HPDE6-E6E7 (cell line): ENCODE data around the gene GCLM.
A peak's percentile ranks its signal among the peaks of the same experiment; 100 is the strongest.
"Not testable (repeated sequence)": the region's sequence is repeated elsewhere in the genome, so short reads cannot be mapped to it uniquely, and the experiment has no call there.

Source experiments
- DNase-seq: peaks from one replicate; pipeline ENCODE4 v3.0.0; 2011; ENCODE audit warnings: missing footprints; ENCODE audit errors: extremely low spot score

The GCLM gene

GRCh38 chr1:93899543-93900207 is 9.6 kb downstream of the GCLM start:
- DNase-seq: no peak

- no peak for DNase-seq
These were observed 20.3 kb downstream of the GCLM start for GRCh38 chr1:93888900-93889299.

- no peak for DNase-seq
These were observed 27.0 kb downstream of the GCLM start for GRCh38 chr1:93882269-93882668.

GRCh38 chr1:93880731-93881130 is 28.5 kb downstream of the GCLM start:
- no peak for DNase-seq

GRCh38 chr1:93878889-93879586 is 30.2 kb downstream of the GCLM start, which contains the start of gene DNTTIP2:
Gene DNTTIP2 (minus strand): TSS chr1:93879206. CDS start chr1:93879148, 58 bp downstream.
- peak; percentile 87 for DNase-seq

- peak; percentile 40 for DNase-seq
These were observed 30.7 kb downstream of the GCLM start for GRCh38 chr1:93878501-93878888.

GRCh38 chr1:93877529-93877928 is 31.7 kb downstream of the GCLM start:
- DNase-seq: no peak

GRCh38 chr1:93876244-93876643 is 33.0 kb downstream of the GCLM start:
- no peak for DNase-seq

GRCh38 chr1:93874025-93874651 is 35.1 kb downstream of the GCLM start:
- no peak for DNase-seq

- no peak for DNase-seq
These were observed 37.9 kb downstream of the GCLM start for GRCh38 chr1:93871366-93871765.

GRCh38 chr1:93869653-93870052 is 39.6 kb downstream of the GCLM start:
- DNase-seq: no peak

- not testable (repeated sequence) for DNase-seq
These were observed 40.7 kb downstream of the GCLM start for GRCh38 chr1:93868492-93868891.

- DNase-seq: no peak
These were observed 44.0 kb downstream of the GCLM start for GRCh38 chr1:93865253-93865652.

GRCh38 chr1:93864175-93864574 is 45.1 kb downstream of the GCLM start:
- no peak for DNase-seq

GRCh38 chr1:93857653-93858052 is 51.6 kb downstream of the GCLM start:
- not testable (repeated sequence) for DNase-seq

- not testable (repeated sequence) for DNase-seq
These were observed 53.2 kb downstream of the GCLM start for GRCh38 chr1:93855983-93856382.

- no peak for DNase-seq
These were observed 55.3 kb downstream of the GCLM start for GRCh38 chr1:93853940-93854339.

- no peak for DNase-seq
These were observed 57.4 kb downstream of the GCLM start for GRCh38 chr1:93851878-93852277.

GRCh38 chr1:93851327-93851712 is 57.9 kb downstream of the GCLM start:
- no peak for DNase-seq

GRCh38 chr1:93850687-93851326 is 58.4 kb downstream of the GCLM start:
- DNase-seq: not testable (repeated sequence)

- DNase-seq: no peak
These were observed 60.8 kb downstream of the GCLM start for GRCh38 chr1:93848350-93848883.

- peak; percentile 52 for DNase-seq
These were observed 61.4 kb downstream of the GCLM start for GRCh38 chr1:93847811-93848288.
